Prostate gland (tissue), 2 donors: ENCODE data around the gene TMC3. TPM values are rescaled to one million over a fixed set of nuclear protein-coding genes. Genes with fewer than 3 reads are reported as not detected.

Experiments
- DNase-seq: peaks from one replicate; pipeline ENCODE4 v3.0.0-alpha.2; 2019; ENCODE audit warnings: low spot score
- H3K27ac ChIP-seq, 2 donors: fragments of 200-600 bp; sonication (generic); 2 replicates each; pipeline ENCODE4 v1.5.1; 2017 to 2019
- H3K27me3 ChIP-seq: fragments of 200-600 bp; sonication (generic); replicated peaks from 2 replicates; pipeline ENCODE4 v1.5.1; 2019; ENCODE audit not compliant: insufficient read depth
- H3K36me3 ChIP-seq, 2 donors: fragments of 200-600 bp; sonication (generic); 1 replicate in 1 of 2; 2 replicates in 1 of 2; pipeline versions ENCODE4 v1.5.1 to v1.8.1; 2017 to 2019
- H3K4me1 ChIP-seq: fragments of 200-600 bp; sonication (generic); replicated peaks from 2 replicates; pipeline ENCODE4 v1.5.1; 2019
- H3K4me3 ChIP-seq, 2 donors: fragments of 200-600 bp; sonication (generic); 2 replicates each; pipeline ENCODE4 v1.5.1; 2017 to 2019
- H3K9me3 ChIP-seq: fragments of 200-600 bp; sonication (generic); 2 replicates; pipeline ENCODE4 v1.5.1; 2017
- CTCF ChIP-seq, 4 experiments: fragments of 200-600 bp in 2 of 4; fragments of 450-650 bp in 2 of 4; sonication (generic) in 2 of 4; IDR thresholded peaks; 1 replicate in 3 of 4; 2 replicates in 1 of 4; pipeline ENCODE4 v1.5.1; 2016 to 2019; ENCODE audit warnings: antibody characterized with exemption in 4 of 4, mild to moderate bottlenecking in 2 of 4, moderate library complexity in 2 of 4
- POLR2A ChIP-seq: fragments of 450-650 bp; IDR thresholded peaks from one replicate; pipeline ENCODE4 v1.6.1; 2016; ENCODE audit warnings: antibody characterized with exemption, mild to moderate bottlenecking
- POLR2AphosphoS5 ChIP-seq: sonication (generic); formaldehyde crosslinking; IDR thresholded peaks from one replicate; pipeline ENCODE4 v1.6.1; 2017; ENCODE audit warnings: antibody characterized with exemption
- WGBS: methylation state at CpG from one replicate; pipeline ENCODE4 v1.1.5; 2018; 5-methylcytosine and 5-hydroxymethylcytosine counted together
- intact Hi-C: fragments of 100-400 bp; cut with DNase I; formaldehyde crosslinking; loops from one replicate; pipeline ENCODE4 v1.14.2; 2022
- total RNA-seq, 2 donors: library from RNA; depleted of rRNA; stranded (reverse); fragments of >200 nt; gene quantifications; one replicate each; pipeline ENCODE4 v1.1.0, GENCODE V29; 2016

TMC3 gene
- total RNA-seq, 2 donors from 2014 or later = 0.14 to 0.23 TPM

GRCh38 chr15:81330366-81331090 is 43.5 kb downstream of the TMC3 start:
- intact Hi-C loops = loop anchor here (10.0 kb wide), 1 partner anchor 56 kb away; no protein-coding TSS in a partner anchor
- no peaks in the 10 kb centered on the region for H3K9me3 ChIP-seq
- H3K36me3 ChIP-seq = no peaks in the 10 kb centered on the region
- no peaks in the 10 kb centered on the region for H3K4me1 ChIP-seq
- H3K27ac ChIP-seq = no peak overlapping the region
- WGBS = 74% methylated on average over 5 of the region's 5 CpGs
- H3K4me3 ChIP-seq = no peak overlapping the region
- H3K27me3 ChIP-seq = no peaks in the 10 kb centered on the region
- TF ChIP-seq CTCF (IDR thresholded peaks at IDR 0.05) = no peak
- no peak for TF ChIP-seq POLR2A
- no peak for TF ChIP-seq POLR2AphosphoS5
- DNase-seq = no peak

GRCh38 chr15:81329446-81329845 is 44.6 kb downstream of the TMC3 start:
- Histone ChIP-seq H3K27ac (no peak overlapping the region), H3K36me3 (no peaks in the 10 kb centered on the region), H3K9me3 (no peaks in the 10 kb centered on the region), H3K4me3 (no peak overlapping the region), H3K27me3 (no peaks in the 10 kb centered on the region), H3K4me1 (no peaks in the 10 kb centered on the region)
- intact Hi-C loops = no loop called here
- TF ChIP-seq CTCF (IDR thresholded peaks at IDR 0.05) (no peak), POLR2A (no peak), POLR2AphosphoS5 (no peak)
- no peak for DNase-seq
- WGBS = 98% methylated on average over 2 of the region's 2 CpGs

GRCh38 chr15:81327516-81327915 is 46.5 kb downstream of the TMC3 start:
- no peak overlapping the region for H3K4me3 ChIP-seq
- no peaks in the 10 kb centered on the region for H3K27me3 ChIP-seq
- whole genome bisulfite sequencing = 83% methylated on average over 3 of the region's 3 CpGs
- no peak for DNase-seq
- H3K27ac ChIP-seq = no peak overlapping the region
- no peaks in the 10 kb centered on the region for H3K36me3 ChIP-seq
- no peak for TF ChIP-seq POLR2AphosphoS5
- H3K9me3 ChIP-seq = no peaks in the 10 kb centered on the region
- H3K4me1 ChIP-seq = no peaks in the 10 kb centered on the region
- intact Hi-C loops = no loop called here

GRCh38 chr15:81326466-81327212 is 47.4 kb downstream of the TMC3 start:
- no peak for TF ChIP-seq POLR2A
- no peak for TF ChIP-seq POLR2AphosphoS5
- no peak for TF ChIP-seq CTCF (IDR thresholded peaks at IDR 0.05)
- no peaks in the 10 kb centered on the region for H3K36me3 ChIP-seq
- H3K4me1 ChIP-seq = no peaks in the 10 kb centered on the region
- H3K9me3 ChIP-seq = no peaks in the 10 kb centered on the region
- DNase-seq = no peak
- WGBS = 86% methylated on average over 7 of the region's 7 CpGs
- H3K27ac ChIP-seq = no peak overlapping the region
- intact Hi-C loops = no loop called here
- no peaks in the 10 kb centered on the region for H3K27me3 ChIP-seq
- H3K4me3 ChIP-seq = no peak overlapping the region

GRCh38 chr15:81323944-81324881 is 49.8 kb downstream of the TMC3 start, which contains the start of gene STARD5:
Gene STARD5 (minus strand): TSS chr15:81324141. CDS start chr15:81324099, 42 bp downstream.
- no peaks in the 10 kb centered on the region for H3K27me3 ChIP-seq
- no peaks in the 10 kb centered on the region for H3K9me3 ChIP-seq
- TF ChIP-seq CTCF (IDR thresholded peaks at IDR 0.05) (peak in 1 of 4 experiments; percentile 3), POLR2AphosphoS5 (peak; percentile 88), POLR2A (peak; percentile 96)
- under 1% methylated on average over 64 of the region's 67 CpGs for WGBS
- H3K4me1 ChIP-seq = no peaks in the 10 kb centered on the region
- peak within 1 kb of the TSS; percentile 61 to 78 for H3K27ac ChIP-seq
- intact Hi-C loops = no loop called here
- peak; percentile 98 for DNase-seq
- H3K4me3 ChIP-seq = peak within 1 kb of the TSS; percentile 54 to 60
- H3K36me3 ChIP-seq = no peaks in the 10 kb centered on the region
